Cardiac muscle cell (in vitro differentiated cells and primary cell): ENCODE measurements around the gene MAG. TPM values are rescaled to one million over a fixed set of nuclear protein-coding genes. Genes with fewer than 3 reads are reported as not detected.

Source experiments
- DNase-seq, 2 donors: peaks; one replicate each; pipeline versions ENCODE4 v3.0.0 to v3.0.0-alpha.2; 2010 to 2017; ENCODE audit warnings: low read depth in 1 of 2, low spot score in 1 of 2
- H3K27ac ChIP-seq: fragments of 200-600 bp; sonication (generic); 2 replicates; pipeline ENCODE4 v1.5.1; 2016
- H3K27me3 ChIP-seq: fragments of 200-600 bp; sonication (generic); 2 replicates; pipeline ENCODE4 v1.6.0; 2016; ENCODE audit warnings: control low read depth
- H3K36me3 ChIP-seq: fragments of 200-600 bp; sonication (generic); 2 replicates; pipeline ENCODE4 v1.5.1; 2016; ENCODE audit warnings: control low read depth
- H3K4me1 ChIP-seq: fragments of 200-600 bp; sonication (generic); 2 replicates; pipeline ENCODE4 v1.8.1; 2017; ENCODE audit warnings: low read depth, mild to moderate bottlenecking, mixed run types
- H3K4me3 ChIP-seq: fragments of 200-600 bp; sonication (generic); 2 replicates; pipeline ENCODE4 v1.5.1; 2016; ENCODE audit warnings: mild to moderate bottlenecking
- H3K9me3 ChIP-seq: fragments of 200-600 bp; sonication (generic); 2 replicates; pipeline ENCODE4 v1.5.1; 2017; ENCODE audit warnings: low read depth, mild to moderate bottlenecking, control low read depth
- polyA plus RNA-seq: library from polyadenylated mRNA; unstranded; fragments of >200 nt; fragmentation: Nextera tagmentation; extraction: Ambion mirVana; gene quantifications from 2 replicates; pipeline ENCODE4 v1.2.1, GENCODE V29; 2016
- total RNA-seq: library from RNA; depleted of rRNA; stranded (reverse); fragments of >200 nt; gene quantifications from 2 replicates; pipeline ENCODE4 v1.2.3, GENCODE V29; 2016
- TF ChIP-seq, protein P1 (sequence below): IDR thresholded peaks from 2 replicates; pipeline ENCODE4 v1.5.1; 2012; ENCODE audit warnings: low read depth, mild to moderate bottlenecking, low read length

Gene MAG
- total and polyA plus RNA-seq, 2 experiments from 2014 or later = 1.2 to 2.1 TPM

- DNase-seq = no peak
- no peak overlapping the region for H3K27ac ChIP-seq
- TF ChIP-seq, protein P1, sequence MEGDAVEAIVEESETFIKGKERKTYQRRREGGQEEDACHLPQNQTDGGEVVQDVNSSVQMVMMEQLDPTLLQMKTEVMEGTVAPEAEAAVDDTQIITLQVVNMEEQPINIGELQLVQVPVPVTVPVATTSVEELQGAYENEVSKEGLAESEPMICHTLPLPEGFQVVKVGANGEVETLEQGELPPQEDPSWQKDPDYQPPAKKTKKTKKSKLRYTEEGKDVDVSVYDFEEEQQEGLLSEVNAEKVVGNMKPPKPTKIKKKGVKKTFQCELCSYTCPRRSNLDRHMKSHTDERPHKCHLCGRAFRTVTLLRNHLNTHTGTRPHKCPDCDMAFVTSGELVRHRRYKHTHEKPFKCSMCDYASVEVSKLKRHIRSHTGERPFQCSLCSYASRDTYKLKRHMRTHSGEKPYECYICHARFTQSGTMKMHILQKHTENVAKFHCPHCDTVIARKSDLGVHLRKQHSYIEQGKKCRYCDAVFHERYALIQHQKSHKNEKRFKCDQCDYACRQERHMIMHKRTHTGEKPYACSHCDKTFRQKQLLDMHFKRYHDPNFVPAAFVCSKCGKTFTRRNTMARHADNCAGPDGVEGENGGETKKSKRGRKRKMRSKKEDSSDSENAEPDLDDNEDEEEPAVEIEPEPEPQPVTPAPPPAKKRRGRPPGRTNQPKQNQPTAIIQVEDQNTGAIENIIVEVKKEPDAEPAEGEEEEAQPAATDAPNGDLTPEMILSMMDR = no peak
- H3K36me3 ChIP-seq = no peaks in the 10 kb centered on the region
- H3K4me3 ChIP-seq = no peak overlapping the region
- no peaks in the 10 kb centered on the region for H3K4me1 ChIP-seq
- H3K9me3 ChIP-seq = no peaks in the 10 kb centered on the region
- H3K27me3 ChIP-seq = no peaks in the 10 kb centered on the region
These were observed 54.5 kb downstream of the MAG start for GRCh38 chr19:35346193-35347052.

GRCh38 chr19:35347171-35347929 is 55.4 kb downstream of the MAG start, which contains the start of gene FFAR1:
Gene FFAR1 (plus strand): TSS chr19:35347902. CDS start chr19:35351552, 3,650 bp downstream.
- Histone ChIP-seq H3K9me3 (no peaks in the 10 kb centered on the region), H3K27ac (no peak within 1 kb of the TSS), H3K4me1 (no peaks in the 10 kb centered on the region), H3K36me3 (no peaks in the 10 kb centered on the region), H3K4me3 (no peak within 1 kb of the TSS), H3K27me3 (no peaks in the 10 kb centered on the region)
- no peak for DNase-seq
- TF ChIP-seq, protein P1 = no peak

DNA sequence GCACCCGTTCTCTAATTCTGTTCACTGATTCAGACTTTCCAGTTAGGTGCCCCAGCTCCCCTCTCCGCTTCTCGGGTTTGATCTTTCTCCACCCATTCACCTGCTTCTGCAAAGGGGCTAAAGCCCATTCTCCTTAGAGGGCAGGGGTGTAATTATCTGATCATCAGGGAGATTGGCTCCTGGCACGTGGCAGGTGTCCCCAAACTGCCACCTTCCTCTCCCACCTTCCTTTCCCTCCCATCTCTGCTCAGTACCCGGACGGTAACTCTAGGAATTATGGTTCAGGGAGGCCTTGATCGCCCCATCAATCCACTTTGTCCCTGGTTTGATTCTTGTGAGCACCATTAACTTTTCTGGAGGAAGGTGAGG is 56.0 kb downstream of the MAG start:
- no peaks in the 10 kb centered on the region for H3K9me3 ChIP-seq
- no peak overlapping the region for H3K4me3 ChIP-seq
- TF ChIP-seq, protein P1 = no peak
- H3K27ac ChIP-seq = no peak overlapping the region
- no peaks in the 10 kb centered on the region for H3K4me1 ChIP-seq
- no peak for DNase-seq
- no peaks in the 10 kb centered on the region for H3K27me3 ChIP-seq
- H3K36me3 ChIP-seq = no peaks in the 10 kb centered on the region

GRCh38 chr19:35348911-35349611 is 57.1 kb downstream of the MAG start:
- no peaks in the 10 kb centered on the region for H3K27me3 ChIP-seq
- H3K4me1 ChIP-seq = no peaks in the 10 kb centered on the region
- no peak overlapping the region for H3K27ac ChIP-seq
- TF ChIP-seq, protein P1 = no peak
- H3K4me3 ChIP-seq = no peak overlapping the region
- H3K9me3 ChIP-seq = no peaks in the 10 kb centered on the region
- no peak for DNase-seq
- H3K36me3 ChIP-seq = no peaks in the 10 kb centered on the region
